PC-9 (cell line): ENCODE data around the gene CD14. TPM values are rescaled to one million over a fixed set of nuclear protein-coding genes. Genes with fewer than 3 reads are reported as not detected.
A peak's percentile ranks its signal among the peaks of the same experiment; 100 is the strongest.
"Not testable (repeated sequence)": the region's sequence is repeated elsewhere in the genome, so short reads cannot be mapped to it uniquely, and the experiment has no call there.

ENCODE experiments used
- BruUV-seq: library from RNA; stranded (reverse); fragments of 400-500 nt; replicated peaks from 2 replicates; lab custom pipeline; 2021; lab: Mats Ljungman, UMichigan
- CTCF ChIA-PET: fragments of 300-600 bp; sonication (Branson Sonifier 250); formaldehyde crosslinking; loops from one replicate; lab custom pipeline; 2022; ENCODE audit warnings: antibody characterized with exemption; lab: Charles Lee
- POLR2A ChIA-PET: fragments of 300-600 bp; sonication (Branson Sonifier 250); formaldehyde crosslinking; loops from one replicate; lab custom pipeline; 2022; ENCODE audit warnings: antibody characterized with exemption; ENCODE audit not compliant: unreplicated experiment; lab: Charles Lee
- DNase-seq, 2 experiments: peaks; one replicate each; pipeline versions ENCODE4 v3.0.0 to v3.0.0-alpha.2; 2015 to 2022; ENCODE audit warnings: mixed read lengths in 1 of 2
- H2AFZ ChIP-seq: fragments of 200-600 bp; sonication (generic); 2 replicates; pipeline ENCODE4 v1.8.1; 2017; ENCODE audit warnings: antibody characterized with exemption
- H3F3A ChIP-seq: fragments of 200-600 bp; sonication (generic); 2 replicates; pipeline ENCODE4 v1.8.1; 2017; ENCODE audit warnings: antibody characterized with exemption, mild to moderate bottlenecking, low read depth; ENCODE audit not compliant: insufficient read depth
- H3K27ac ChIP-seq: fragments of 200-600 bp; sonication (generic); 2 replicates; pipeline ENCODE4 v1.6.1; 2016; ENCODE audit warnings: mixed run types
- H3K27me3 ChIP-seq: fragments of 200-600 bp; sonication (generic); 2 replicates; pipeline ENCODE4 v1.6.1; 2016; ENCODE audit warnings: low read depth, mixed run types; ENCODE audit not compliant: insufficient read depth
- H3K36me3 ChIP-seq: fragments of 200-600 bp; sonication (generic); 2 replicates; pipeline ENCODE4 v1.6.1; 2016; ENCODE audit warnings: low read depth, mixed run types
- H3K4me1 ChIP-seq: fragments of 200-600 bp; sonication (generic); replicated peaks from 2 replicates; pipeline ENCODE4 v1.6.1; 2016; ENCODE audit warnings: mixed run types; ENCODE audit not compliant: insufficient read depth
- H3K4me2 ChIP-seq: fragments of 200-600 bp; sonication (generic); 2 replicates; pipeline ENCODE4 v1.6.1; 2017; ENCODE audit warnings: mixed run types
- H3K4me3 ChIP-seq: fragments of 200-600 bp; sonication (generic); 2 replicates; pipeline ENCODE4 v1.6.1; 2016; ENCODE audit warnings: mixed run types
- H3K79me2 ChIP-seq: fragments of 200-600 bp; sonication (generic); 2 replicates; pipeline ENCODE4 v1.6.1; 2017; ENCODE audit warnings: low read depth, mixed run types
- H3K9me2 ChIP-seq: fragments of 200-600 bp; sonication (generic); 2 replicates; pipeline ENCODE4 v1.8.1; 2017; ENCODE audit warnings: mild to moderate bottlenecking; ENCODE audit not compliant: insufficient read depth
- H3K9me3 ChIP-seq: fragments of 200-600 bp; sonication (generic); 2 replicates; pipeline ENCODE4 v1.8.1; 2016; ENCODE audit warnings: low read depth; ENCODE audit not compliant: insufficient read depth
- H4K20me1 ChIP-seq: fragments of 200-600 bp; sonication (generic); 2 replicates; pipeline ENCODE4 v1.8.1; 2017; ENCODE audit not compliant: insufficient read depth
- CTCF ChIP-seq: fragments of 200-600 bp; sonication (generic); conservative IDR thresholded peaks from 2 replicates; pipeline ENCODE4 v1.6.1; 2017; ENCODE audit warnings: mixed run types, antibody characterized with exemption, mild to moderate bottlenecking, moderate library complexity
- EZH2 ChIP-seq: fragments of 200-600 bp; sonication (generic); IDR thresholded peaks from 2 replicates; pipeline ENCODE4 v1.8.0; 2017; ENCODE audit warnings: antibody characterized with exemption, low read depth
- intact Hi-C: fragments of 100-400 bp; cut with micrococcal nuclease; formaldehyde crosslinking; loops from one replicate; pipeline ENCODE4 v1.10.0; 2022; ENCODE audit not compliant: unreplicated experiment
- total RNA-seq: library from RNA; stranded (reverse); gene quantifications from 2 replicates; pipeline ENCODE4 v1.2.3, GENCODE V29; 2021

Gene CD14
- total RNA-seq, 1 experiment from 2014 or later: 0.81 TPM

- H3K79me2 ChIP-seq: peaks cover 32% of the 10 kb centered on the region
- peak; percentile 91 to 95 for DNase-seq
- ChIA-PET POLR2A (interaction anchor here (0.6 to 1.1 kb wide), 5 partner anchors 17 to 124 kb away, joined by 3 to 6 read pairs (median 5); partner anchors contain the start of gene IK), CTCF (interaction anchor here (0.7 kb wide), 1 partner anchor 17 kb away, joined by 4 read pairs; the partner anchor contains the start of genes IK and NDUFA2)
- H3K36me3 ChIP-seq: peaks cover 21% of the 10 kb centered on the region; the same call in 1 of the 2 replicates
- H3K9me3 ChIP-seq: no peaks in the 10 kb centered on the region
- H3K4me3 ChIP-seq: peak within 1 kb of the TSS; percentile 87
- H3K4me1 ChIP-seq: peaks cover 13% of the 10 kb centered on the region
- TF ChIP-seq CTCF (no peak), EZH2 (no peak)
- peak within 1 kb of the TSS; percentile 69 for H3K27ac ChIP-seq
- H3F3A ChIP-seq: peaks cover 21% of the 10 kb centered on the region
- intact Hi-C loops: loop anchor here (2.0 kb wide), 1 partner anchor 54 kb away; no protein-coding TSS in a partner anchor
- peak within 1 kb of the TSS; percentile 95 for H3K4me2 ChIP-seq
- no peaks in the 10 kb centered on the region; the same call in 1 of the 2 replicates for H4K20me1 ChIP-seq
- BruUV-seq: TSS peak; percentile 83
- no peaks in the 10 kb centered on the region for H3K27me3 ChIP-seq
- H3K9me2 ChIP-seq: no peaks in the 10 kb centered on the region
- H2AFZ ChIP-seq: peak within 1 kb of the TSS; percentile 92
Measured at GRCh38 chr5:140664359-140665119, 31.6 kb upstream of the CD14 start, which contains the start of gene WDR55. WDR55 (plus strand) TSS chr5:140664904; CDS start chr5:140664913, 9 bp downstream.

- Histone ChIP-seq H2AFZ (peak overlapping the region; percentile 92), H3F3A (peaks cover 21% of the 10 kb centered on the region), H3K9me3 (no peaks in the 10 kb centered on the region), H3K4me3 (peak overlapping the region; percentile 87), H3K36me3 (peaks cover 24% of the 10 kb centered on the region; the same call in 1 of the 2 replicates), H3K27ac (peak overlapping the region; percentile 69), H3K9me2 (no peaks in the 10 kb centered on the region), H3K79me2 (peaks cover 32% of the 10 kb centered on the region), H3K27me3 (no peaks in the 10 kb centered on the region), H4K20me1 (no peaks in the 10 kb centered on the region; the same call in 1 of the 2 replicates), H3K4me2 (peak overlapping the region; percentile 95), H3K4me1 (peaks cover 13% of the 10 kb centered on the region)
- POLR2A ChIA-PET: interaction anchor here (0.6 to 1.1 kb wide), 5 partner anchors 16 to 124 kb away, joined by 3 to 34 read pairs (median 5); partner anchors contain the start of gene IK
- no TSS peak for BruUV-seq
- DNase-seq: no peak
- intact Hi-C loops: loop anchor here (2.0 kb wide), 1 partner anchor 55 kb away; no protein-coding TSS in a partner anchor
- TF ChIP-seq CTCF: no peak
- CTCF ChIA-PET: interaction anchor here (0.7 kb wide), 1 partner anchor 16 kb away, joined by 4 read pairs; the partner anchor contains the start of genes IK and NDUFA2
Measured at GRCh38 chr5:140664030-140664358, 31.0 kb upstream of the CD14 start.

- H3K79me2 ChIP-seq, H3K4me1 ChIP-seq, H4K20me1 ChIP-seq, H3K4me3 ChIP-seq, H3K9me3 ChIP-seq, POLR2A ChIA-PET, DNase-seq, H3K27ac ChIP-seq, H3K4me2 ChIP-seq, CTCF ChIA-PET, H3K9me2 ChIP-seq, BruUV-seq, intact Hi-C loops, H2AFZ ChIP-seq, H3K27me3 ChIP-seq: not testable (repeated sequence)
- H3F3A ChIP-seq: peaks cover 21% of the 10 kb centered on the region
- H3K36me3 ChIP-seq: peaks cover 15% of the 10 kb centered on the region
Measured at GRCh38 chr5:140660371-140660770, 27.4 kb upstream of the CD14 start.
